ENCODE data around the gene SYP.

Gene SYP

DNA sequence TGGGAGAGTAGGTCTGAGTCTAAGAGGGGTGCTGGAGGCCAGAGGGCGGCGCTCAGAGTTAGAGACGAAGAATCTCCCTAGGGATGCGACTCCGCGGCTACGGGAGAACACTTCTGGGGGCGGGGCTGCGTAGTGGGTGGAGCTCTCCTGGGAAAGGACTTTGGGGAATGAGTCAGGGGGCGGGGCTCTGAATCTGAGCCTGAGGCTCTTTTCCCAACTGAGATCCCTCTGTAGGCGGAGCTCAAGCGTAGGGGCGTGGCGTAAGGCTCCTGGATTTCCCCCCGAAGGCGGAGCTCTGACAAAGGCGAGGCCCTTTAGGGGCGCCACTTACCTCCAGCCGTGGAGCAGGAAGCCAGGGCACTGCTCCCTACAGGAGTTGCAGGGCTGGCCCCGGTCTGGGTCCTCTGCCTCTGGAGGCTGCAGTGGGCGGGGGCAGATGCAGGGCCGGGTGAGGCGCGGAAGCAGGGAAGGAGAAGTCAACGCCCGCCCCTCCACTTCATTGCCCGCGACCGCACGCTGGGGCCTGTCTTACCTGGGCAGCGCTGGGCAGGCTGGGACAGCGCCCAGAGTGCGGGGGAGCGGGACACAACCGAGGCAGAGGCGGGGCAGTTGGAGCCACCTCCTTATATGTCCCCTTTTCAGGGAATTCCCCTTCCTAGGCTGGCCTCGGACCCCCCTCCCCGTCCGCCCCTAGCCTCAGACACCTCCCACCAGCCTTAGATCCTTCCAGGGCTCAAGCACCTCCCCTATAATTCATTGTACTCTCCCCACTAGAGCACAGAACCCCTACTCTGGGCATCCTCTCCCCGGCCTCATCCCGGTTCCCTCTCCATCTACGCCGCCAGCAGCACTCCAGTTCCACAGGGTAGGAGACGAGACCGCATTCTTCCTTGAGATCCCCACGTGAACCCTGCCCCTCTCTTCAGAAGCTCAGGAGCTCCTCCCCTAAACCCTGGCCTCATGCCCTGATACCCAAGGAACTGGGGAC lies 15.4 kb downstream of the SYP start (continued):
- TF ChIP-seq, protein P1, sequence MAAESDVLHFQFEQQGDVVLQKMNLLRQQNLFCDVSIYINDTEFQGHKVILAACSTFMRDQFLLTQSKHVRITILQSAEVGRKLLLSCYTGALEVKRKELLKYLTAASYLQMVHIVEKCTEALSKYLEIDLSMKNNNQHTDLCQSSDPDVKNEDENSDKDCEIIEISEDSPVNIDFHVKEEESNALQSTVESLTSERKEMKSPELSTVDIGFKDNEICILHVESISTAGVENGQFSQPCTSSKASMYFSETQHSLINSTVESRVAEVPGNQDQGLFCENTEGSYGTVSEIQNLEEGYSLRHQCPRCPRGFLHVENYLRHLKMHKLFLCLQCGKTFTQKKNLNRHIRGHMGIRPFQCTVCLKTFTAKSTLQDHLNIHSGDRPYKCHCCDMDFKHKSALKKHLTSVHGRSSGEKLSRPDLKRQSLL (tag by site-specific recombination; IDR thresholded peaks at IDR 0.05) = no peak
- TF ChIP-seq ZNF76 (tag by site-specific recombination; IDR thresholded peaks at IDR 0.05; ENCODE audit: borderline replicate concordance, low read depth) (peak; percentile 63; the same call in 1 of the 2 replicates), ZXDB (tag by site-specific recombination; IDR thresholded peaks at IDR 0.05) (peak; percentile 46; the same call in 1 of the 2 replicates), KLF10 (tag by site-specific recombination; IDR thresholded peaks at IDR 0.05) (peak; percentile 77), ZNF776 (tag by site-specific recombination; IDR thresholded peaks at IDR 0.05; ENCODE audit: borderline replicate concordance) (no peak), ZFP41 (tag by site-specific recombination; IDR thresholded peaks at IDR 0.05; ENCODE audit: borderline replicate concordance) (no peak), ZBTB7A (tag by site-specific recombination; IDR thresholded peaks at IDR 0.05; ENCODE audit: low read depth) (no peak), ZNF629 (tag by site-specific recombination; IDR thresholded peaks at IDR 0.05) (0 out of 2 replicates have a peak, but pooled peaks have one; percentile 38), ZNF184 (tag by site-specific recombination; IDR thresholded peaks at IDR 0.05) (no peak), ZNF239 (tag by site-specific recombination; IDR thresholded peaks at IDR 0.05) (no peak), ZNF596 (tag by site-specific recombination; IDR thresholded peaks at IDR 0.05) (no peak), ZNF23 (tag by site-specific recombination; IDR thresholded peaks at IDR 0.05; ENCODE audit: borderline replicate concordance) (no peak), ZNF423 (tag by site-specific recombination; IDR thresholded peaks at IDR 0.05) (peak; percentile 29; the same call in 1 of the 2 replicates), ZNF555 (tag by site-specific recombination; conservative IDR thresholded peaks at IDR 0.05) (no peak), ZNF24 (tag by site-specific recombination; IDR thresholded peaks at IDR 0.05) (no peak; the same call in 1 of the 2 replicates), ZNF521 (tag by site-specific recombination; IDR thresholded peaks at IDR 0.05) (no peak)
- TF ChIP-seq, protein P2, sequence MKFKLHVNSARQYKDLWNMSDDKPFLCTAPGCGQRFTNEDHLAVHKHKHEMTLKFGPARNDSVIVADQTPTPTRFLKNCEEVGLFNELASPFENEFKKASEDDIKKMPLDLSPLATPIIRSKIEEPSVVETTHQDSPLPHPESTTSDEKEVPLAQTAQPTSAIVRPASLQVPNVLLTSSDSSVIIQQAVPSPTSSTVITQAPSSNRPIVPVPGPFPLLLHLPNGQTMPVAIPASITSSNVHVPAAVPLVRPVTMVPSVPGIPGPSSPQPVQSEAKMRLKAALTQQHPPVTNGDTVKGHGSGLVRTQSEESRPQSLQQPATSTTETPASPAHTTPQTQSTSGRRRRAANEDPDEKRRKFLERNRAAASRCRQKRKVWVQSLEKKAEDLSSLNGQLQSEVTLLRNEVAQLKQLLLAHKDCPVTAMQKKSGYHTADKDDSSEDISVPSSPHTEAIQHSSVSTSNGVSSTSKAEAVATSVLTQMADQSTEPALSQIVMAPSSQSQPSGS (tag by site-specific recombination; IDR thresholded peaks at IDR 0.05; ENCODE audit: low read depth) = no peak
- TF ChIP-seq, protein P3, sequence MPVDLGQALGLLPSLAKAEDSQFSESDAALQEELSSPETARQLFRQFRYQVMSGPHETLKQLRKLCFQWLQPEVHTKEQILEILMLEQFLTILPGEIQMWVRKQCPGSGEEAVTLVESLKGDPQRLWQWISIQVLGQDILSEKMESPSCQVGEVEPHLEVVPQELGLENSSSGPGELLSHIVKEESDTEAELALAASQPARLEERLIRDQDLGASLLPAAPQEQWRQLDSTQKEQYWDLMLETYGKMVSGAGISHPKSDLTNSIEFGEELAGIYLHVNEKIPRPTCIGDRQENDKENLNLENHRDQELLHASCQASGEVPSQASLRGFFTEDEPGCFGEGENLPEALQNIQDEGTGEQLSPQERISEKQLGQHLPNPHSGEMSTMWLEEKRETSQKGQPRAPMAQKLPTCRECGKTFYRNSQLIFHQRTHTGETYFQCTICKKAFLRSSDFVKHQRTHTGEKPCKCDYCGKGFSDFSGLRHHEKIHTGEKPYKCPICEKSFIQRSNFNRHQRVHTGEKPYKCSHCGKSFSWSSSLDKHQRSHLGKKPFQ (tag by site-specific recombination; IDR thresholded peaks at IDR 0.05) = no peak
- TF ChIP-seq, protein P4, sequence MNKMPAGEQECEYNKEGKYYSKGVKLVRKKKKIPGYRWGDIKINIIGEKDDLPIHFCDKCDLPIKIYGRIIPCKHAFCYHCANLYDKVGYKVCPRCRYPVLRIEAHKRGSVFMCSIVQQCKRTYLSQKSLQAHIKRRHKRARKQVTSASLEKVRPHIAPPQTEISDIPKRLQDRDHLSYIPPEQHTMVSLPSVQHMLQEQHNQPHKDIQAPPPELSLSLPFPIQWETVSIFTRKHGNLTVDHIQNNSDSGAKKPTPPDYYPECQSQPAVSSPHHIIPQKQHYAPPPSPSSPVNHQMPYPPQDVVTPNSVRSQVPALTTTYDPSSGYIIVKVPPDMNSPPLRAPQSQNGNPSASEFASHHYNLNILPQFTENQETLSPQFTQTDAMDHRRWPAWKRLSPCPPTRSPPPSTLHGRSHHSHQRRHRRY (tag by site-specific recombination; IDR thresholded peaks at IDR 0.05) = no peak
- TF ChIP-seq, protein P5, sequence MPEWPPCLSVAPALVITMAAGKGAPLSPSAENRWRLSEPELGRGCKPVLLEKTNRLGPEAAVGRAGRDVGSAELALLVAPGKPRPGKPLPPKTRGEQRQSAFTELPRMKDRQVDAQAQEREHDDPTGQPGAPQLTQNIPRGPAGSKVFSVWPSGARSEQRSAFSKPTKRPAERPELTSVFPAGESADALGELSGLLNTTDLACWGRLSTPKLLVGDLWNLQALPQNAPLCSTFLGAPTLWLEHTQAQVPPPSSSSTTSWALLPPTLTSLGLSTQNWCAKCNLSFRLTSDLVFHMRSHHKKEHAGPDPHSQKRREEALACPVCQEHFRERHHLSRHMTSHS (tag by site-specific recombination; IDR thresholded peaks at IDR 0.05) = no peak
- TF ChIP-seq, protein P6, sequence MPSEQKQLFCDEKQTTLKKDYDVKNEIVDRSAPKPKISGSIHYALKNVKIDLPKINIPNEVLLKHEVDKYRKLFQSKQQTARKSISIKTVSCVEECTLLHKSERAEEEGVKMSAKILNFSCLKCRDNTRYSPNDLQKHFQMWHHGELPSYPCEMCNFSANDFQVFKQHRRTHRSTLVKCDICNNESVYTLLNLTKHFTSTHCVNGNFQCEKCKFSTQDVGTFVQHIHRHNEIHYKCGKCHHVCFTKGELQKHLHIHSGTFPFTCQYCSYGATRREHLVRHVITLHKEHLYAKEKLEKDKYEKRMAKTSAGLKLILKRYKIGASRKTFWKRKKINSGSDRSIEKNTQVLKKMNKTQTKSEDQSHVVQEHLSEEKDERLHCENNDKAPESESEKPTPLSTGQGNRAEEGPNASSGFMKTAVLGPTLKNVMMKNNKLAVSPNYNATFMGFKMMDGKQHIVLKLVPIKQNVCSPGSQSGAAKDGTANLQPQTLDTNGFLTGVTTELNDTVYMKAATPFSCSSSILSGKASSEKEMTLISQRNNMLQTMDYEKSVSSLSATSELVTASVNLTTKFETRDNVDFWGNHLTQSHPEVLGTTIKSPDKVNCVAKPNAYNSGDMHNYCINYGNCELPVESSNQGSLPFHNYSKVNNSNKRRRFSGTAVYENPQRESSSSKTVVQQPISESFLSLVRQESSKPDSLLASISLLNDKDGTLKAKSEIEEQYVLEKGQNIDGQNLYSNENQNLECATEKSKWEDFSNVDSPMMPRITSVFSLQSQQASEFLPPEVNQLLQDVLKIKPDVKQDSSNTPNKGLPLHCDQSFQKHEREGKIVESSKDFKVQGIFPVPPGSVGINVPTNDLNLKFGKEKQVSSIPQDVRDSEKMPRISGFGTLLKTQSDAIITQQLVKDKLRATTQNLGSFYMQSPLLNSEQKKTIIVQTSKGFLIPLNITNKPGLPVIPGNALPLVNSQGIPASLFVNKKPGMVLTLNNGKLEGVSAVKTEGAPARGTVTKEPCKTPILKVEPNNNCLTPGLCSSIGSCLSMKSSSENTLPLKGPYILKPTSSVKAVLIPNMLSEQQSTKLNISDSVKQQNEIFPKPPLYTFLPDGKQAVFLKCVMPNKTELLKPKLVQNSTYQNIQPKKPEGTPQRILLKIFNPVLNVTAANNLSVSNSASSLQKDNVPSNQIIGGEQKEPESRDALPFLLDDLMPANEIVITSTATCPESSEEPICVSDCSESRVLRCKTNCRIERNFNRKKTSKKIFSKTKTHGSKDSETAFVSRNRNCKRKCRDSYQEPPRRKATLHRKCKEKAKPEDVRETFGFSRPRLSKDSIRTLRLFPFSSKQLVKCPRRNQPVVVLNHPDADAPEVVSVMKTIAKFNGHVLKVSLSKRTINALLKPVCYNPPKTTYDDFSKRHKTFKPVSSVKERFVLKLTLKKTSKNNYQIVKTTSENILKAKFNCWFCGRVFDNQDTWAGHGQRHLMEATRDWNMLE (tag by site-specific recombination; conservative IDR thresholded peaks at IDR 0.05; ENCODE audit: low read depth) = no peak
- TF ChIP-seq, protein P7, sequence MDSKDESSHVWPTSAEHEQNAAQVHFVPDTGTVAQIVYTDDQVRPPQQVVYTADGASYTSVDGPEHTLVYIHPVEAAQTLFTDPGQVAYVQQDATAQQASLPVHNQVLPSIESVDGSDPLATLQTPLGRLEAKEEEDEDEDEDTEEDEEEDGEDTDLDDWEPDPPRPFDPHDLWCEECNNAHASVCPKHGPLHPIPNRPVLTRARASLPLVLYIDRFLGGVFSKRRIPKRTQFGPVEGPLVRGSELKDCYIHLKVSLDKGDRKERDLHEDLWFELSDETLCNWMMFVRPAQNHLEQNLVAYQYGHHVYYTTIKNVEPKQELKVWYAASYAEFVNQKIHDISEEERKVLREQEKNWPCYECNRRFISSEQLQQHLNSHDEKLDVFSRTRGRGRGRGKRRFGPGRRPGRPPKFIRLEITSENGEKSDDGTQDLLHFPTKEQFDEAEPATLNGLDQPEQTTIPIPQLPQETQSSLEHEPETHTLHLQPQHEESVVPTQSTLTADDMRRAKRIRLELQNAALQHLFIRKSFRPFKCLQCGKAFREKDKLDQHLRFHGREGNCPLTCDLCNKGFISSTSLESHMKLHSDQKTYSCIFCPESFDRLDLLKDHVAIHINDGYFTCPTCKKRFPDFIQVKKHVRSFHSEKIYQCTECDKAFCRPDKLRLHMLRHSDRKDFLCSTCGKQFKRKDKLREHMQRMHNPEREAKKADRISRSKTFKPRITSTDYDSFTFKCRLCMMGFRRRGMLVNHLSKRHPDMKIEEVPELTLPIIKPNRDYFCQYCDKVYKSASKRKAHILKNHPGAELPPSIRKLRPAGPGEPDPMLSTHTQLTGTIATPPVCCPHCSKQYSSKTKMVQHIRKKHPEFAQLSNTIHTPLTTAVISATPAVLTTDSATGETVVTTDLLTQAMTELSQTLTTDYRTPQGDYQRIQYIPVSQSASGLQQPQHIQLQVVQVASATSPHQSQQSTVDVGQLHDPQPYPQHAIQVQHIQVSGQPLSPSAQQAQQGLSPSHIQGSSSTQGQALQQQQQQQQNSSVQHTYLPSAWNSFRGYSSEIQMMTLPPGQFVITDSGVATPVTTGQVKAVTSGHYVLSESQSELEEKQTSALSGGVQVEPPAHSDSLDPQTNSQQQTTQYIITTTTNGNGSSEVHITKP (tag by site-specific recombination; IDR thresholded peaks at IDR 0.05) = peak; percentile 84
